AG10803 (cell line): ENCODE measurements around the gene CMSS1.
A peak's percentile ranks its signal among the peaks of the same experiment; 100 is the strongest.

ENCODE experiments used
- DNase-seq: peaks from one replicate; pipeline ENCODE4 v3.0.0; 2010; ENCODE audit warnings: low read depth
- H3K4me3 ChIP-seq: 2 replicates; pipeline ENCODE4 v1.5.1; 2011; ENCODE audit warnings: mild to moderate bottlenecking, low read length, control low read depth
- CTCF ChIP-seq: conservative IDR thresholded peaks from 2 replicates; pipeline ENCODE4 v1.5.1; 2011; ENCODE audit warnings: mild to moderate bottlenecking, low read length, control low read depth, inconsistent platforms

Gene CMSS1

GRCh38 chr3:99899603-99900002, 81.9 kb downstream of the CMSS1 start:
- no peak for TF ChIP-seq CTCF
- DNase-seq, result no peak

GRCh38 chr3:99900248-99900647, 82.6 kb downstream of the CMSS1 start:
- no peak for DNase-seq
- TF ChIP-seq CTCF, result no peak
- no peak overlapping the region for H3K4me3 ChIP-seq

More at GRCh38 chr3:99899603-99900002, 81.9 kb downstream of the CMSS1 start:
- no peak overlapping the region for H3K4me3 ChIP-seq

- H3K4me3 ChIP-seq, result peak overlapping the region; percentile 18; the same call in 1 of the 2 replicates
- TF ChIP-seq CTCF, result no peak
- DNase-seq, result peak; percentile 87
Measured at GRCh38 chr3:99901200-99901926, 83.7 kb downstream of the CMSS1 start.

- H3K4me3 ChIP-seq, result no peak overlapping the region
- peak; percentile 30 for DNase-seq
- TF ChIP-seq CTCF, result no peak
Measured at GRCh38 chr3:99902091-99902490, 84.4 kb downstream of the CMSS1 start.

- no peak for TF ChIP-seq CTCF
- DNase-seq, result no peak
- H3K4me3 ChIP-seq, result no peak overlapping the region
Measured at GRCh38 chr3:99903869-99904268, 86.2 kb downstream of the CMSS1 start.

GRCh38 chr3:99907959-99908544, 90.4 kb downstream of the CMSS1 start:
- TF ChIP-seq CTCF, result no peak
- H3K4me3 ChIP-seq, result no peak overlapping the region
- no peak for DNase-seq

- peak; percentile 43 for DNase-seq
- TF ChIP-seq CTCF, result no peak
Measured at GRCh38 chr3:99909714-99910495, 92.2 kb downstream of the CMSS1 start.

More at GRCh38 chr3:99909714-99910495, 92.2 kb downstream of the CMSS1 start:
- no peak overlapping the region for H3K4me3 ChIP-seq
